DMS114 treated with DMSO at 0.1 percent for 48 hours (cell line): Measurements from ENCODE around the gene MGMT.
A peak's percentile ranks its signal among the peaks of the same experiment; 100 is the strongest.
"Not testable (repeated sequence)": the region's sequence is repeated elsewhere in the genome, so short reads cannot be mapped to it uniquely, and the experiment has no call there.

Source experiments
- DNase-seq: peaks from one replicate; lab custom pipeline; 2025; ENCODE audit not compliant: unreplicated experiment; lab: John Stamatoyannopoulos, UW

The MGMT gene

DNA sequence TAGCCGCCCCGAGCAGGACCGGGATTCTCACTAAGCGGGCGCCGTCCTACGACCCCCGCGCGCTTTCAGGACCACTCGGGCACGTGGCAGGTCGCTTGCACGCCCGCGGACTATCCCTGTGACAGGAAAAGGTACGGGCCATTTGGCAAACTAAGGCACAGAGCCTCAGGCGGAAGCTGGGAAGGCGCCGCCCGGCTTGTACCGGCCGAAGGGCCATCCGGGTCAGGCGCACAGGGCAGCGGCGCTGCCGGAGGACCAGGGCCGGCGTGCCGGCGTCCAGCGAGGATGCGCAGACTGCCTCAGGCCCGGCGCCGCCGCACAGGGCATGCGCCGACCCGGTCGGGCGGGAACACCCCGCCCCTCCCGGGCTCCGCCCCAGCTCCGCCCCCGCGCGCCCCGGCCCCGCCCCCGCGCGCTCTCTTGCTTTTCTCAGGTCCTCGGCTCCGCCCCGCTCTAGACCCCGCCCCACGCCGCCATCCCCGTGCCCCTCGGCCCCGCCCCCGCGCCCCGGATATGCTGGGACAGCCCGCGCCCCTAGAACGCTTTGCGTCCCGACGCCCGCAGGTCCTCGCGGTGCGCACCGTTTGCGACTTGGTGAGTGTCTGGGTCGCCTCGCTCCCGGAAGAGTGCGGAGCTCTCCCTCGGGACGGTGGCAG, at the start of gene MGMT:
Gene MGMT (plus strand): TSS at position 539 of the 656 bp plus-strand sequence.
- DNase-seq, result peak; percentile 60

DNA sequence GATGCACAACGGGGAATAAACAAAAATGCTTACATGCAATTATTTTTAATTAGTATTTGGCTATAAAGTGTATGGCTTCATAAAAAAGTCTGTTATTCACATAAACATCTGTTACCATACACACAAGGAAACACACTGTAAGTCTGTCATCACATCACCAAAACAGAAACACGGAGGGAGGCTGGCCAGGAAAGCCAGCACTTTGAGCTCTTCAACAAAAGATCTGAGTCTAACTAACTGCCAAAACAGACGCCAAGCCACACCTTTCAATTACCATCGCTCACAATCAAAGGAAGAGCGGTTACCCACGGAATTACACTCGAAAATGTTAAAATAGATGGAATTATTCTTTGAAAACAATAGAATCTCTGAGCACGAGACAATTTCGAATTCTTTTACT, 49.2 kb upstream of the MGMT start:
- no peak for DNase-seq

DNA sequence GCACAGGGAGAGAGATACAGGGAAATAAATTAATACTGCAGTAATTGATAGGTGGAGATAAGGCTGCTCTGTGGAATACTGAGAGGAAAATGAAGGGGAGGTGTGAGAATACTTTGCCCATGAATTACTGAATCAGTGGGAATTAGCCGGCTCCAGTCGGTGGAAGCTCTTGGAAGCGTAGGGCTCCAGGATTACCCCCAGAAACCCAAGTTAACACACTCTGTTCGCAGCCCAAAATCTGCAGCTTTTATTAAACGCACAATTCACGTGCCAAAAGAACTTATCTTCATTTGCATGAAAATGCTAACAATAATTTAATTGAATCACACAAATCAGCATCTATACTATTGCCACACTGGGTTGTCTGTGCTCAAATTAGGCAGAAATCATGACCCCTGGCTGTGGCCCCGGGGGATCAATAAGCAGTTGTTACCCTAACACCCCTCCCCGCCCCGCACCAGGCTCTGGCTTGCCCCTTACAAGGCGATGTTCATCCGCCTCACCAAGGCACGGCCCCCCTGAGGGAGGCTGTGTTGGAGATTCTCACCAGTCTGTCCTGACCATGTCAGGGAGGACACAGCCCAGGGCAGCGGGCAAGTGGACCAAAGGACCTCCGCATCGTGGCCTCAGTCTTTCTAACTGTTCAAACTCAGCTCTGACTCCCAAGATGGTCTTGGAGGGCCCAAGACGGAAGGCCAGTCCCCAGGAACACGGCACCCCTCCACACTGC, 48.4 kb upstream of the MGMT start:
- DNase-seq, result no peak

DNA sequence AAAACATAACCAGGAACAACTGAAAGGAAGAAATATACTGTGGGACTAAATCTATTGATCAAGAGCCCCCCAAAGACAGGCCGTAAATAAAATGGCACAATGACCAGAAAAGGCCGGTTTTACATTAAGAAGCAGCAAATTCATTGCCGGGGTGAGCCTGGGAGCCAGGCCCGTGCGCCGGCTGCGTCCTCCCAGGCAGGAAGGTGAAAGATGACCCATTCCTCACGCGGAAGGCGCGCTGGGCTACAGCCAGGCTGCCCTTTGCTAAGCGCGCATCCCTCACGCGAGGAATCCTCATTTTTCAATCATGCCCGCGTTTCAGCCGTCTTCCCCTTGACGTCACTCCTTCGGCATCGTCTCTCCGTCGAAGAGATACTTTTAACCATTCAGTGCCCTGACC, 47.6 kb upstream of the MGMT start:
- DNase-seq, result no peak

DNA sequence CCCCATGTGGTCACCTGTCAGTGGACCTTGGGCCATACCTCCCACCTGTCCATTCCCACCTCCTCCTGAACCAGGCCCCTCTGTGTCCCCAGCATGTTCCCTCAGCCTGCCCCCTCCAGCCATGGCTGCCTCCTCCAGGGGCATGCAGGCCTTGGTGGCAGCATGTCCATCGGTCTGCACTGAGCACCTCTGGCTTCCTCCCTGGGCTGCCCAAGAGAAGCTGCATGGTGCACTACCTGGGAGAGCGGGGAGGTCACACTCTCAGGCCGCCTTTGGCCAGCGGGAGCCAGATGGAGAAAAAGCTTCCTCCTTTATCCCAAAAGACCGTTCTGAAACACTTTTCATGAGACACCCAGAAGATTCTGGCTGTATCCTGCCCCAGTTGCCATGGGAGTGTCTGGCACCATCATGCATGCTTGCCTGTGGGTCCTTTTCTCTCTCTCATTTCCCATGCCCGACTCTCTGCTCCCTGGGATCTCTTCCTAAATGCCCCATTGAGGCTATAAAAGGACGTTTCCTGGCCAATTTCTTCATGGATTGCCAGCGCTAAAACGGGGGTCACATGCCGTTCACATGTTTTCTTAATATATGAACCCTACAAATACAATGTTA, 45.5 kb upstream of the MGMT start:
- DNase-seq, result no peak

DNA sequence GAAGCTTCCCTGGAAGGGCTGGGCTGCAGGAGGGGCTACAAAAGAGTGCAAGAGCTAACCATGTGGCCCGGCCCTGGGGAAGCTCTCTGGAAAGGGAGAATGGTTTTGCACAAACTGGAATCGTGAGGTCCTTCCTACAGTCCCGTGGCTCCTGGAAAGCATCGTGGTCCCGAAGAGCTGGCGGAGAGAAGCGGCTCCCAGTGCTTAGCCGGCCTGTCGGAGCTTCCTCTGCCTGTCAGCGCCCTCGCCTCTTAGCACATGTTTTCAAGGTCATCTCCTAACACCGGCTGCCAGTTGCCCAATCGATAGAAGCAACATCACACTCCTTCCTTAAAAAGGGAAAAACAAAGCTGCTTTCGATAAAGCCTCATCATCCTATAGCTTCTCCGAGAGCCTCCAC, 42.1 kb upstream of the MGMT start:
- DNase-seq, result no peak

DNA sequence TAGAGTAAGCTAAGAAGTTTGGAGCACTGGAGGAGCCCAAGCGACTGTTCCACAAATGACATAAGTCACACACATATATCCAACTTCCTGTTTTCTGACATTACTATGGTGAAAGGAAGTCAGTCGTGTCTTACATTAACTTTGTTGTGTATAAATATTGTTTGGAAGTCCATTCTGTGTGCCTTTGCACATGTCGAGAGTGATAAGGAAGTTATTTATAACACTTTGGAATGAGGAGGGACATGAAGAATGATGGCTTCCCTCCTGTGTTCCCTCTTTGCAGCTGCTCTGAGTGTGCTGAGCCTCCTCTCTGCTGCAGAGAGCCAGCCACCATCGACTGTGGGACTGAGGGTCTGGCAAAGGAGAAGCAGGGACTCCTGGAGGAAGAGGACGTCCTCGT, 40.4 kb upstream of the MGMT start:
- no peak for DNase-seq

DNA sequence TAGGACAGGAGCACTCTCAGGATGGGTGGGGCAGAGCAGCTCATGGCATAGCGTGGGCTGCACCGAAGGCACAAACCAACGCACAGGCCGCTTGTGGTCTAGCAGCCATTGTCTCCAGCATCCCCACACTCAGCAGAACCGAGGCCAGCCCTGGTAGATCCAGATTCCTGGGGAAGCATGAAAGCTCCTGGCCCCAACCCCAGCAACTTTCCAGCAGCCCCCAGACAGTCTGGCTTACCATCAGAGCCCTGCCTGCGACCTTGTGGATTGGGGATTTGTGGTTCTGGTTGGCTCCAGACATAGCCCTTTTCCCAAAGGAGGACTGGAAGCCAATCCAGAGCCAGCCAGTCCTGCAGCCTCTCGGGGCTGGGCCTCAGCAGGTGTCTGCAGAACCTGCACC, 33.8 kb upstream of the MGMT start:
- DNase-seq, result no peak

DNA sequence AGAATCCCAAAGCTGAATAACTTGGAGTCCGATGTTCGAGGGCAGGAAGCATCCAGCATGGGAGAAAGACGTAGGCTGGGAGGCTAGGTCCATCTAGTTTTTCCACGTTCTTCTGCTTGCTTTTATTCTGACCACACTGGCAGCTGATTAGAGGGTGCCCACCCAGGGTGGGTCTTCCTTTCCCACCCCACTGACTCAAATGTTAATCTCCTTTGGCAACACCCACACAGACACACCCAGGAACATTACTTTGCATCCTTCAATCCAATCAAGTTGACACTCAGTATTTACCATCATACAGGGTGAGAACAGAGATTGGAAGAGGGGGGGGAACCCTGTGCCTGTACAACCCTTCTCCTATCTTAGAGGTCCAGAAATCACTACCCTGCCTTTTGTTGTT, 31.3 kb upstream of the MGMT start:
- not testable (repeated sequence) for DNase-seq

DNA sequence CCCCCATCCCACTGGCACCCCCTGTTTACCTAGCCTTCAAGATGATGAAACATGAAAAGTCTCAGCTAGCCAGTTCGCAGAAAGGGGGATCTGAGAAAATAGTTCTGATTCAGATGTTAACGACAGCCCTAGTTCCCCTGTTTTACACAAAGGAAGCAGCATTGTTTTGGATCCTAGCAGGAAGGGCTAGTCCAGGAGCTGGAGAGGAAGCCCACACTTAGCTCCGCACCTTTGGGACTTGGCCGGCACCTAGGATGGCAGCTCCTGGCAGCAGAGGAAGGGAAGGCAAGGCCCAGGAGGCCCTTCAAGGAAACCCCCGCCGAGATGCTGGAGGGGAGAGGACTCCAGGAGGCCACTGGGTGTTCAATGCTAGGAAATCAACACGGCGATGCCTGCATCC, 29.0 kb upstream of the MGMT start:
- no peak for DNase-seq

DNA sequence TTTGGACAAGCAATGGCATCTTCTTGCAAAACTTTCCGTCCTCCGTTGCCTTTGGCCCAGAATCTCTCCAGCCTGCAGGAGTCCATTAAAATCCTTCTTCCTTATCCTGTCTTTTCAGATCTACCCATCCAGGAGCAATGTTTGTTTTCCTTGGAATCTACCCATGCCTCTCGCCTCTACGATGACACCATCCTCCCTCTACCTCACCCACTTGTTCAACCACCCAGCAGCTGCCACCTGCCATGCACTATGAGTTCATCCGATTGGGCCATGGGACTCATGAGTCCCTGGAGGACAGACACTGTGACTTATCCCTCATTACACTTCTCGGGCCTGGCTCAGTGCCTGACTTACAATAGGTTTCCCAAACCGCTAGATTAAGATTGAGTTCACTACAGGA, 26.8 kb upstream of the MGMT start:
- no peak for DNase-seq

DNA sequence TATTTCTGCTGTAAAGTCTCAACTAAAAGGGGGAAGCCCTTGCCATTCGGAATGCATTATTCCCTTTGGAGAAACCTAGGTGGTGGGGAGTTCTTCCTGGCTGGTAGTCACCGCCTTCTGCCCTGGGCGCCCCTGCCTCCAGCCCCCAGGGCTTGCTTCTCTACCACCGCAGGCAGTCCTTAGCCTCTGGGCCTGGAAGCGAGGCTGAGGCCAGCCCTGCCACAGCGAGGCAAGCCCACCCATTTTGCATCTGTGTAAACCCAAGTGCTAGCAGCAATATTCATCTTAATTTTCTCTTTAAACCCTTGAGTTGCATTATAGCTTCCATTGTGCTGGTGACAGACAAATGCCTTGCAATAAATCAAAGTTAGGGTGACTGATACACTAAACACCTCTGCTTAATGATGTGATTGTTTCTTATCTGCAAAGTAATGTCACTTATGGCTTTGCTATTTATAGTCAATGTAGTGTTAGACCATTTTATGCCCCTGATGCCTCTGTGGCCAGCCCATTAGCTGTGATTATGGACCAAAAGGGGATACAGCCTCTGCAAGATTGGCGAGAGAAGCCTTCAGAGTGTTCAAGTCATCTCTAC, 26.2 kb upstream of the MGMT start:
- DNase-seq, result no peak

DNA sequence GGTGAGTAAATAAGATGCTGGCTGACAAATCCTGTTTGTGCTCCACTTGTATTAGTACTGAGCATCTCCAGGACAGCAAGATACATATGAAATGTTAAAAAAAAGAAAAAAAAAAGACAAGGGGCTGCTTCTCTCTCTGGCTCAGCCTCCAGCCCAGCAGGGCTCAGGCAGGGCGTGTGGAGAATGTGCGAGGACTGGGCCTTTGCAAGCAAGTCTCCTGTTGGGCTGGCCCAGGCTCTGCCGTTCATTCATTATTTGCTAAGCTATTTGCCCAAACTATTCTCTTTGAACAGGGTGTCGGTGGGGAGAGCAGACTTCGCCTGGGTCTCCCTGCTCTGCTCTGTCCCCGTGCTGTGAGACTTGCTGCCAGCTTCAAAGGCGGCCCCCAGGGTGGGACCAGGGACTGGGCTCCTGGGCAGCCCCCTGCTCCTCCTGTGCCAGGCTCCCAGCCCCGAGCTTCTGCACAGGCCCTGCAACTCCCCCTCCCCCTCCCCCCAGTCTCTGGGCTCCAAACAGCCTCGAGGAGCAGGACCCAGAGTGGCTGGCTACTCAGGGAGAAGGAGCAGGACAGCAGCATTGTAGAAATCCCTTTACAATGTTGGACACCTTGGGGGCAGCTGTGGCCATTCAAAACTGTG, 25.6 kb upstream of the MGMT start:
- no peak for DNase-seq

DNA sequence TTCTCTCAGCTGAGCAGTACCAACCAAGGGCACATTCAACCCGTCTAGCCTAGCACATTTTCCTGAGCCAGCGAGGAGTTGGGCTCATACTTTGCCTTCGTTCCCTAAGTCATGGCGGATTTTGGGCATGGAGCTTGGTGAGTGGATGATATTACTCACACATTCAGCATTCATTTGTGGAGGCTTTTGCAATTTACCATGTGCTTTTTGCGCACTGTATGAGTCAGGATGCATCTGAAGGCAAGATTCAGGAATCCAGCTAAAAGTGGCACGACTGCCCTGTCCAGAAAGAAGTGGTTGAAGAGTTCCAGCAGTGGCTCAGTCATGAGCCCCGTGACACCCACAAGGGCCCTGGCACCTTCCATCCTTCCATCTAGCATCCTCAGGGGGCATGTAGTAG, 24.2 kb upstream of the MGMT start:
- DNase-seq, result no peak

DNA sequence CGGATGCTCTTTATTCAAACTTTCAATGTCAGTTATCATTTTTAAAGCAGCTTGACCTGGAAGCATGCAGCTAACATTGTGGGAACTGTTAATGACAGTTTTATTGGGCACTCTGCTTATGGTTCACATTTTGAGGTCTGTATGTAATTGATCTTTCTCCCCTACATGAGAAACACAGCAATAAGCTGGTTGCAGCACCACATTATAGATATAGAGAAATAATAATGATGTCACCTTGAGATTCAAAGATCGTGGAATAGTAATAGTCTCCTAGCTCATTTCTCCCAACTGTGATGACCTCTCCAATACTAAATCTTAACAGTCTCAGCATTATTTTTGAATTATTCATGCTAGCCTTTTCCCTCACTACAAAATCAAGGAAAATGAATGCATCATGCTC, 22.7 kb upstream of the MGMT start:
- DNase-seq, result no peak

DNA sequence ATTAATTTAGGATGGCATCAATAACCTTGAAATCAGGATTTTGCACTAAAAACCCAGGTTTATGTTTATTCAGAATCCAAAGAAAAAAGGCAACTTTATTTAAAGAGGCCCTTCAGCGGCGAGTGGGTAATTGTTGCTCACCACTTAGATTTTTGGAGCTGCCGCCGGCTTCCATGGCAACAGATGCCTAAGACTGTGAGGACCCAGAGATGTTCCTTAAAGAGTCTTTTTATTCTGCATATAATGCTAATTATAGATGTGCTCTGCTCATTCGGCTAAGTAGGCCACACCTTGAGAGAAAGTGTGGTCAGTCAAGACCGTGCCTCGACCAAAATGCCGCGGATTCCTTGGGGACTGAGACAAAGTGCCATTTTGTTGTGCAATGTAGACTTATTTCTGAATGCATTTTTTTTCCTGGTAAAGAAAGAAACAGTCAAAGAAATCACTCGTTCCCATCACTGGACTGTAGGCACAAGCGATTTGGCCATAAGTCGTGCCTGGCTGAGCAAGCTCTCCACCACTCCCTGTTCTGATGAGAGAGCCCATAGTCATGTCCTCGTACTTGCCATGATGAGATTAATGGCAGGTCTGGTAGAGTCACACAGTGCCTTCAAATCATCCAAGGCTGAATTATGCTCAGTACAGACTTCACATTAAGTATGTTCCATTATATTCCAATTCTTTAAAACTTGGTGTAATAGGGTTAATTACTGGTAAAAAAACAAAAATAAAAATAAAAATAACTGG, 21.4 kb upstream of the MGMT start:
- DNase-seq, result no peak

DNA sequence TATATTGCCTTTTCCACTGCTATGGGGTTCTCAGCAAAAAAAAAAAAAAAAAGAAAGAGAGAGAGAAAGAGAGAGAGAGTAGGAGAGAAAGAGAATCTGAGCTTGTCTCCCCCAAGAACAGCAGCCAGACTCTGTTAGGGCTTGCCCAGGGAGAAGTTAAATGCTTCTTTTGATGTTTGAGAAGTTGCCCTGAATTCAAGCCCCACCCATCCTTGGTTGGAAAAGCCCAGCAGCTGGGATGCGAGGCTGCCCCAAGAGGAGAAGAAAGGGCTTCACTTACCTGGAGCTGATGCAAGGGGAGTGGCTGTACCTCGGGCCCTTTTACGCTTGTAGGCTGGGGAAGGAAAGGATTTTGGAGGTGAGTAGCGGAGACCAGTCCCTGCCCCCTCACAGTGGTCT, 20.9 kb upstream of the MGMT start:
- DNase-seq, result no peak

DNA sequence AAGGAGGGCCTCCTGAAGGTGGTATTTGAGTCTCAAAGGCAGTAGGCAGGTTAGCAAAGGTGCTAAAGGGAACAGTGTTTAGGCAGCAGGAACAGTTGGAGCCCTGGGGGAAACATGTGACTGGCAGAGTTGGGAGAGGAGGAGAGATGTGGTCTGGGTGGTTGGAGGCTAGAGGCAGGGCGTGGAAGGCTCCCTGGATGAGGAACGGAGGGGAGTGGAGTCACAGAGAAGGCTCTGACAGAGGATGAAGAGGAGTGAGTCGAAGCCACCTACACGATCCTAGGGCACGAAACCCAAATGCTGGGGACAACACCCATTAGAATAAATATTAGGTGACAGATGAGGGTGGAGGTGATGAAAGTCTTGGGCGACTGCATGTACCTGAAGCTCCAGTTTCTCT, 19.6 kb upstream of the MGMT start:
- DNase-seq, result no peak

DNA sequence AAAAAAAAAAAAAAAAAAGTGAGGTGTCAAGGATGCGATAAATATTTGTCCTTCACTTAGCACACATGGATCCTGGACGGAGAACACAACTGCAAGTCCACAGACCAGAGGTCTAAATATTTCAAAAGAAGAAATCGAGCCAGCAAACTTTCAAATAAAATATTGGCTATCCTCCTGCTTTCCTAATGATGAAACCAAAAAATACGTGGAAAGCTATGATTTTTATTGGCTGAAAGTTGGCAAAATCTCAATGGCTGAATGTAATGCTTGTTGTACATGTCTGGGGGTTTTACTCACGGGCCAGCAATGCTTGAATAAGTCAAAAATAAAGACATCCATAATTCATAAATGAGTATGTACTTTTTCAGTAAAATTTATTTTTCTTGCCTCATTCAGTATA, 19.0 kb upstream of the MGMT start:
- no peak for DNase-seq

DNA sequence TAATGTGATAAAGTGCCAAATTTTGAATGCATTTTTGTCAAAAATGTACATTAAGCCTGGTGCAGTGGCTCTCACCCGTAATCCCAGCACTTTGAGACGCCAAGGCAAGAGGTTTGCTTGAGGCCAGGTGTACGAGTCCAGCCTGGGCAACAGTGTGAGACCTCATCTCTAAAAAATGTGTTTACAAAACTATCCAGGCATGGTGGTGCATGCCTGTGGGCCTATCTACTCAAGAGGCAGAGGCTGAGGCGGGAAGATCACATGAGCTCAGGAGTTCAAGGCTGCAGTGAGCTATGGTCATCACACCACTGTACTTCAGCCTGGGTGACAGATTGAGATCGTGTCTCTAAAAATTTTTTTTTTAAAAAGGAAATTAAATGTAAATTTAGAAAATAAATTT, 18.5 kb upstream of the MGMT start:
- DNase-seq, result no peak

DNA sequence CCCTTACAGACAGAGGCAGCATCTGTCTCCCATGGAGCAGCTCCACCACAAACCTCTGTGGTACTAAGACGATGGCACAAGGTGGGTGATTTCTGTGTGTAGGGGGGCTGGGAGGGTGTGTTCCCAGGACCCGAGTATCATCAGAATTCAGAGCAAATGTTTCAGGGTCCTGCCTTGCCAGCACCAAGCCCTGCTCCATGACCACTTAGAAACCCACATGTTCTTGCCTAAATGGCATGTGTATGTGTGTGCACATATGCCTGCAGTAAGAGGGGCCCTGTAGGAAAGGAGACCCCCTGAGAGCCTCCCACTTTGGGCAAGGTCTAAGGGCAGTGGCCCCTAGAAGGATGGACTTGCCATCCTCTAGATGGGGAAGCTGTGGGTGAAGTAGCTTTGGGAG, 17.1 kb upstream of the MGMT start:
- DNase-seq, result no peak
